Measurements from ENCODE around the gene ACACA.

DNA sequence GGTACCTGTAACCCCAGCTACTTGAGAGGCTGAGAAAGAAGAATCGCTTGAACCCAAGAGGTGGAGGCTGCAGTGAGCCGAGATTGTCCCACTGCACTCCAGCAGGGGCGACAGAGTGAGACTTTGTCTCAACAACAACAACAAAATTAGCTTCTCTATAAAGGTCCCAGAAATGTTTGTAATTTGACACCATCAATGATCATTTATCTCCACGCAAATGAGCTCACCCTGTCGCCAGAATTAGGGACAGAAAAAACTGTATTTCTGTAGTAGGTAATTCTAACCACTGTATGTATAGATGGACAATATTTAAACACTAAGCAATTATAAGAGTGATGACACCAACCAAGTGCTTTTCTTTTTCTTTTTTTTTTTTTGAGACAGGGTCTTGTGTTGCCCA is 20.2 kb downstream of the ACACA start:
- no peak for TF ChIP-seq POLR2A (IDR thresholded peaks at IDR 0.05)
- TF ChIP-seq, protein P1, sequence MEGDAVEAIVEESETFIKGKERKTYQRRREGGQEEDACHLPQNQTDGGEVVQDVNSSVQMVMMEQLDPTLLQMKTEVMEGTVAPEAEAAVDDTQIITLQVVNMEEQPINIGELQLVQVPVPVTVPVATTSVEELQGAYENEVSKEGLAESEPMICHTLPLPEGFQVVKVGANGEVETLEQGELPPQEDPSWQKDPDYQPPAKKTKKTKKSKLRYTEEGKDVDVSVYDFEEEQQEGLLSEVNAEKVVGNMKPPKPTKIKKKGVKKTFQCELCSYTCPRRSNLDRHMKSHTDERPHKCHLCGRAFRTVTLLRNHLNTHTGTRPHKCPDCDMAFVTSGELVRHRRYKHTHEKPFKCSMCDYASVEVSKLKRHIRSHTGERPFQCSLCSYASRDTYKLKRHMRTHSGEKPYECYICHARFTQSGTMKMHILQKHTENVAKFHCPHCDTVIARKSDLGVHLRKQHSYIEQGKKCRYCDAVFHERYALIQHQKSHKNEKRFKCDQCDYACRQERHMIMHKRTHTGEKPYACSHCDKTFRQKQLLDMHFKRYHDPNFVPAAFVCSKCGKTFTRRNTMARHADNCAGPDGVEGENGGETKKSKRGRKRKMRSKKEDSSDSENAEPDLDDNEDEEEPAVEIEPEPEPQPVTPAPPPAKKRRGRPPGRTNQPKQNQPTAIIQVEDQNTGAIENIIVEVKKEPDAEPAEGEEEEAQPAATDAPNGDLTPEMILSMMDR (IDR thresholded peaks at IDR 0.05): no peak

All from uterus (tissue), 2 donors.